Measurements from ENCODE around the gene TXLNG. TPM values are rescaled to one million over a fixed set of nuclear protein-coding genes. Genes with fewer than 3 reads are reported as not detected.

TXLNG gene
- total and polyA plus RNA-seq, 12 donors = 3.6 to 6.8 (median 5.8) TPM

GRCh38 chrX:16828124-16828908 is 42.0 kb downstream of the TXLNG start:
- no peak for TF ChIP-seq CTCF (IDR thresholded peaks at IDR 0.05)
- H3K27ac ChIP-seq = peak overlapping the region in 8 of 10 donors; percentile 29 to 66 (median 46)
- 34 to 54% methylated on average over 6 of the region's 6 CpGs for WGBS, 2 donors
- peaks cover 0 to 50% (median 0%) of the 10 kb centered on the region in 9 donors for H3K36me3 ChIP-seq
- DNase-seq = peak in 1 of 2 donors; percentile 32
- ATAC-seq = peak; percentile 40 to 89 (median 69)
- no peaks in the 10 kb centered on the region for H3K9me3 ChIP-seq
- H3K27me3 ChIP-seq = peaks cover 0 to 4% (median 0%) of the 10 kb centered on the region in 7 donors
- intact Hi-C loops (cut with DNase I) = loop anchor here in 8 of 10 donors (5.0 to 10.0 kb wide), 5 partner anchors 54 to 219 kb away; no protein-coding TSS in a partner anchor
- H3K4me1 ChIP-seq = peaks cover 0 to 12% (median 3%) of the 10 kb centered on the region in 9 donors
- H3K4me3 ChIP-seq = no peak overlapping the region

- Histone ChIP-seq H3K9me3 (no peaks in the 10 kb centered on the region), H3K4me1 (peaks cover 0 to 12% (median 3%) of the 10 kb centered on the region in 9 donors), H3K4me3 (no peak overlapping the region), H3K27me3 (no peaks in the 10 kb centered on the region), H3K36me3 (peaks cover 0 to 66% (median 0%) of the 10 kb centered on the region in 9 donors), H3K27ac (no peak overlapping the region)
- 52 to 63% methylated on average over 5 of the region's 5 CpGs for WGBS, 2 donors
- TF ChIP-seq CTCF (IDR thresholded peaks at IDR 0.05) = no peak
- DNase-seq = no peak
- intact Hi-C loops (cut with DNase I) = loop anchor here in 2 of 10 donors (5.0 to 10.0 kb wide), 2 partner anchors 52 to 55 kb away; no protein-coding TSS in a partner anchor
- ATAC-seq = no peak
Observed at GRCh38 chrX:16832301-16832700, 46.0 kb downstream of the TXLNG start.

- no peak for TF ChIP-seq CTCF (IDR thresholded peaks at IDR 0.05)
- no peak overlapping the region for H3K4me3 ChIP-seq
- peak in 1 of 8 donors; percentile 38 for ATAC-seq
- no peak overlapping the region for H3K27ac ChIP-seq
- H3K9me3 ChIP-seq = no peaks in the 10 kb centered on the region
- peaks cover 0 to 84% (median 0%) of the 10 kb centered on the region in 9 donors for H3K36me3 ChIP-seq
- intact Hi-C loops (cut with DNase I) = loop anchor here in 2 of 10 donors (5.0 to 10.0 kb wide), 2 partner anchors 50 to 52 kb away; no protein-coding TSS in a partner anchor
- 59 to 60% methylated on average over 6 of the region's 6 CpGs for WGBS, 2 donors
- H3K4me1 ChIP-seq = peaks cover 0 to 19% (median 5%) of the 10 kb centered on the region in 9 donors
- no peaks in the 10 kb centered on the region for H3K27me3 ChIP-seq
- no peak for DNase-seq
Observed at GRCh38 chrX:16834806-16835205, 48.5 kb downstream of the TXLNG start.

- H3K4me3 ChIP-seq = no peak overlapping the region
- H3K27ac ChIP-seq = no peak overlapping the region
- no peak for DNase-seq
- peaks cover 0 to 22% (median 5%) of the 10 kb centered on the region in 9 donors for H3K4me1 ChIP-seq
- no peaks in the 10 kb centered on the region for H3K27me3 ChIP-seq
- intact Hi-C loops (cut with DNase I) = loop anchor here in 1 of 10 donors (10.0 kb wide), 1 partner anchor 48 kb away; no protein-coding TSS in a partner anchor
- peak in 2 of 8 donors; percentile 31 to 36 for ATAC-seq
- peak in 6 of 9 donors; percentile 9 to 37 (median 14) for TF ChIP-seq CTCF (IDR thresholded peaks at IDR 0.05)
- WGBS, 2 donors = 57 to 82% methylated on average over 5 to 9 of the region's 9 CpGs
- H3K9me3 ChIP-seq = no peaks in the 10 kb centered on the region
- peaks cover 0 to 94% (median 0%) of the 10 kb centered on the region in 9 donors for H3K36me3 ChIP-seq
Observed at GRCh38 chrX:16836371-16836770, 50.1 kb downstream of the TXLNG start.
